ENCODE measurements around the gene ADAP1. TPM values are rescaled to one million over a fixed set of nuclear protein-coding genes. Genes with fewer than 3 reads are reported as not detected.

Gene ADAP1
- total and polyA plus RNA-seq, 8 donors, result 2.2 to 169 (median 22.6) TPM

DNA sequence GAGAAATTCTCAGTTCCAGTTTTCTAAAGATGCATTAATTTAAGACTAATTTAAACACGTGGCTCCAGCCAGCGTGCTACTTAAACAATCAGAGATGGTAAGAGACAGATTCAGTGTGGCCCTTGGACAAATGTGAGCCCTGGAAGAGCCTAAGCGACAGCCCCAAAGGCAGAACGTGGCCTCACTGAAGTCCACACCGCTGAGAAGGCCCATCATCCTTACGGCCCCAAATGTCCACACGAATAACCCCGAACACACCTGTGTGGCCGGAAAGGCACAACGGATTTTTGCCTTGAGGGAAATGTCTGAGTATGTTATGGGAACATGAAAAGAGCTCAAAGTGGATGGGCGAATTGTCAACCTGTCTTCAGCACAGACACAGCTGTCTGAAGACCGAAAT, 17.6 kb upstream of the ADAP1 start:
- peaks cover 44 to 65% (median 63%) of the 10 kb centered on the region in 4 donors for H3K36me3 ChIP-seq
- H3K4me1 ChIP-seq, result peaks cover 24 to 60% (median 52%) of the 10 kb centered on the region in 4 donors
- no peak overlapping the region for H3K27ac ChIP-seq
- WGBS, 5 donors, result 86 to 91% (median 89%) methylated on average over 12 of the region's 12 CpGs
- H3K9me3 ChIP-seq, result no peaks in the 10 kb centered on the region
- no peaks in the 10 kb centered on the region for H3K27me3 ChIP-seq
- intact Hi-C loops (cut with DNase I; ENCODE audit: low total_unique reads), result no loop called here
- no peak overlapping the region for H3K4me3 ChIP-seq
- TF ChIP-seq, protein P1, sequence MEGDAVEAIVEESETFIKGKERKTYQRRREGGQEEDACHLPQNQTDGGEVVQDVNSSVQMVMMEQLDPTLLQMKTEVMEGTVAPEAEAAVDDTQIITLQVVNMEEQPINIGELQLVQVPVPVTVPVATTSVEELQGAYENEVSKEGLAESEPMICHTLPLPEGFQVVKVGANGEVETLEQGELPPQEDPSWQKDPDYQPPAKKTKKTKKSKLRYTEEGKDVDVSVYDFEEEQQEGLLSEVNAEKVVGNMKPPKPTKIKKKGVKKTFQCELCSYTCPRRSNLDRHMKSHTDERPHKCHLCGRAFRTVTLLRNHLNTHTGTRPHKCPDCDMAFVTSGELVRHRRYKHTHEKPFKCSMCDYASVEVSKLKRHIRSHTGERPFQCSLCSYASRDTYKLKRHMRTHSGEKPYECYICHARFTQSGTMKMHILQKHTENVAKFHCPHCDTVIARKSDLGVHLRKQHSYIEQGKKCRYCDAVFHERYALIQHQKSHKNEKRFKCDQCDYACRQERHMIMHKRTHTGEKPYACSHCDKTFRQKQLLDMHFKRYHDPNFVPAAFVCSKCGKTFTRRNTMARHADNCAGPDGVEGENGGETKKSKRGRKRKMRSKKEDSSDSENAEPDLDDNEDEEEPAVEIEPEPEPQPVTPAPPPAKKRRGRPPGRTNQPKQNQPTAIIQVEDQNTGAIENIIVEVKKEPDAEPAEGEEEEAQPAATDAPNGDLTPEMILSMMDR (IDR thresholded peaks at IDR 0.05), result no peak
- no peak for TF ChIP-seq POLR2A (IDR thresholded peaks at IDR 0.05)
- no peak for TF ChIP-seq POLR2AphosphoS5 (IDR thresholded peaks at IDR 0.05)
- TF ChIP-seq EP300 (IDR thresholded peaks at IDR 0.05), result no peak
- DNase-seq, result no peak

DNA sequence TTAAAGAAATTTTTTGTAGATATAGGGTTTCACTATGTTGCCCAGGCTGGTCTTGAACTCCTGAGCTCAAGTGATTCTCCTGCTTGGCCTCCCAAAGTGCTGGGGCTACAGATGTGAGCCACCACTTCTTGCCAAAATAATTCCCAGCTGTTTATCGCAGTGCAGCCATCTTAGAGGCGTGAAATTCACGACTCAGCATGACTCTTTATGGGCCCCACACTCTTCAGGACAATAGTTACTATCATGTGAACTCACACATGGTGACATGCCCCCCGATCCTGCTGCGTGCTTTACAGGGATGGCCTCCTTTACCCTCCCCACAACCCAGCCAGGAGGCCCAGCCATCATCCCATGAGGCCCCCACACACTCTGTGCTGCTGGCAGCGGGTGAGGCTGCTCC, 16.3 kb upstream of the ADAP1 start:
- no peak for DNase-seq
- Histone ChIP-seq H3K27me3 (no peaks in the 10 kb centered on the region), H3K9me3 (no peaks in the 10 kb centered on the region), H3K27ac (no peak overlapping the region), H3K4me1 (peaks cover 21 to 55% (median 40%) of the 10 kb centered on the region in 4 donors), H3K36me3 (peaks cover 46 to 72% (median 71%) of the 10 kb centered on the region in 4 donors), H3K4me3 (no peak overlapping the region)
- no peak for TF ChIP-seq POLR2A (IDR thresholded peaks at IDR 0.05)
- no peak for TF ChIP-seq POLR2AphosphoS5 (IDR thresholded peaks at IDR 0.05)
- TF ChIP-seq EP300 (IDR thresholded peaks at IDR 0.05), result no peak
- TF ChIP-seq, protein P1 (IDR thresholded peaks at IDR 0.05), result no peak
- intact Hi-C loops (cut with DNase I; ENCODE audit: low total_unique reads), result no loop called here
- 85 to 90% (median 88%) methylated on average over 6 of the region's 6 CpGs for WGBS, 5 donors

DNA sequence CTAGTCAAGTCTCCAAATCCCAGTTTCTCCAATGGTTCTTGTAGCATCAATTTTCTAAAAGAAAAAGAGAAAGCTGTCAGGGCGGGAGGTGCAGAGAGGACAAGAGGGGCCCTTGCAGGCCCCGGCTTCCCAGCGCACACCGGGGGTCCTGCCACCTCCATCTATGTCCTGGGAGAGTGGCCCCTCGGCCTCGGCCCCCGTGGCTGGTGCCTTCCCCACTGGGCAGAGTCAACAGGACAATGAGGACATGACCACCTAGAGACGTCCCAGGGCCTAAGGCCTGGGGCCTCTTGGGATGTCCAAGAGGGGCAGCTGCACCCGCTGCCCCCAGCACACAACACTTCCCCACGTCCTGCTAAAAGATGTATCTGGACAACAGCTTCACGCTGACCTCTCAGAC, 14.9 kb upstream of the ADAP1 start:
- Histone ChIP-seq H3K4me3 (no peak overlapping the region), H3K9me3 (no peaks in the 10 kb centered on the region), H3K36me3 (peaks cover 46 to 72% (median 71%) of the 10 kb centered on the region in 4 donors), H3K27me3 (no peaks in the 10 kb centered on the region), H3K4me1 (peaks cover 30 to 61% (median 44%) of the 10 kb centered on the region in 4 donors), H3K27ac (no peak overlapping the region)
- TF ChIP-seq, protein P1 (IDR thresholded peaks at IDR 0.05), result no peak
- TF ChIP-seq POLR2AphosphoS5 (IDR thresholded peaks at IDR 0.05) (no peak), POLR2A (IDR thresholded peaks at IDR 0.05) (no peak), EP300 (IDR thresholded peaks at IDR 0.05) (no peak)
- intact Hi-C loops (cut with DNase I; ENCODE audit: low total_unique reads), result no loop called here
- DNase-seq, result no peak
- 82 to 96% (median 92%) methylated on average over 8 to 11 of the region's 11 CpGs for WGBS, 5 donors

DNA sequence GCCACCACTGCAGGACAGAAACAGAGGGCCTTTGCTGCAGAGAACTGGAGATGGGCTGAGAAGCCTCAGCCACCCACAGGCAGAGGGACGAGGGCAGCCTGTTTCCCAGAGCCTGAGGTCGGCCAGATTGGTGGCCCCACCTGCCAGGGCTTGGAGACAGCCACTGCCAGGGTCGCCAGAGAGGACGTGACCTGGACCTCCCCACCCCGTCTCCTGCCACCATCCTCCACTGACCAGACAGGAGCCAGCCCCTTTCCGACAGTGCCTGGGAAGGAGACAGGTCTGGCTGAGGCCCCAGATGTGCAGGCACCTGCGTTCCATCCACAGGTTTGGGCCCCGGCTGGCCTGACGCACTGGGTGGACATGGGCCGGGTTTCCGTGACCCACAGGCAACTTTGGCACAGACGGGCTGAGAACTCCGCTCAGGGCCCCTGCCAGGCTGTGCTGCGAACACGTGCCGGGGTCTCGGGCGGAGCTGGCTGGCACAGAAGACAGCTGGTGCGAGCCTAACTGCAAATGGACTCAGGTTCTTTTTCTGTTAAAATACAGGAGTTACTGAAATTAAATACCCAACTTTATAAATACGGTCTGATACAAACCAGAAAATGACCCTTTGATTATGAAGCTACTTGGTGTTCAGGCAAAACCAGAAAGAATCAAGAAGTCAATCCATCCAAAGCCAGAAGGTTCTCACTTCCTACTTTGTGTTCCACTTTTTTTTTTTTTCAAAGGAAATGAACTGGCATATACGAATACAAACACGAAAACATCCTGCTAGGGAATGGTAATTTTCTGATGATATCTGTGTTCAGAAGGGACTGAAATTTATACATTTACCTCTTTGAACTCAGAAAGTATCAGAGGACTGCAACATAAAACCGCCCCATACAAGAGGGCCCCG, 14.0 kb upstream of the ADAP1 start:
- Histone ChIP-seq H3K27ac (no peak overlapping the region), H3K4me1 (peaks cover 30 to 61% (median 43%) of the 10 kb centered on the region in 4 donors), H3K27me3 (no peaks in the 10 kb centered on the region), H3K36me3 (peaks cover 46 to 71% (median 71%) of the 10 kb centered on the region in 4 donors), H3K4me3 (no peak overlapping the region), H3K9me3 (no peaks in the 10 kb centered on the region)
- TF ChIP-seq POLR2AphosphoS5 (IDR thresholded peaks at IDR 0.05) (no peak), POLR2A (IDR thresholded peaks at IDR 0.05) (no peak), EP300 (IDR thresholded peaks at IDR 0.05) (no peak)
- TF ChIP-seq, protein P1 (IDR thresholded peaks at IDR 0.05), result no peak
- intact Hi-C loops (cut with DNase I; ENCODE audit: low total_unique reads), result no loop called here
- 80 to 90% (median 89%) methylated on average over 19 to 24 of the region's 24 CpGs for WGBS, 5 donors
- DNase-seq, result no peak
